ENCODE results near the gene GSG1L. TPM values are rescaled to one million over a fixed set of nuclear protein-coding genes. Genes with fewer than 3 reads are reported as not detected.

Gene GSG1L
- total RNA-seq, 1 experiment from 2014 or later, result not detected

DNA sequence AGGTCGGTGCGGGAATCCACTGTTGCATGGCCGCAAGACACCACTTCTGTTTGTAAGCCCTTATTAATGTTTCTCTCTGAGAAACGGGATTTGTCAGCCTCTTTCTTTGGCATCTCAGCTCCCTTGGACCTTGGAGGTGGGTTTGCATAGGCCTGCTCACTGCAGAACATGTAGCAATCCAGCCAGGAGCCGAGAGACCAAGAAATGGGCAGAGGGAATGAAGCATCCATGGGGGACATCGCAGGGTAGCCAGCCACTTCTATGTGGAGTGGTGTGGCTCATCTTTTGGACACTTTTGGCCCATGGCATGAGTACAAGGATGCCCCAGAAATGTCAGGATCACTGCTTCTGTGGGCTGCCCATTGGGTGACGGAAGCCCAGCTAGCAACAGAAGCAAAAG lies 79.4 kb downstream of the GSG1L start:
- no peak for DNase-seq
- CTCF ChIA-PET, result interaction anchor here (0.6 to 1.2 kb wide), 2 partner anchors 11 to 395 kb away, joined by 4 to 5 read pairs; no protein-coding TSS in a partner anchor
- H3K4me3 Mint-ChIP-seq (ENCODE audit: low read depth, unreplicated experiment), result no peak overlapping the region
- no peaks in the 10 kb centered on the region for H3K36me3 Mint-ChIP-seq (ENCODE audit: insufficient read depth, unreplicated experiment)
- no peaks in the 10 kb centered on the region for H3K4me1 Mint-ChIP-seq (ENCODE audit: low read depth, unreplicated experiment)
- TF ChIP-seq, protein P1, sequence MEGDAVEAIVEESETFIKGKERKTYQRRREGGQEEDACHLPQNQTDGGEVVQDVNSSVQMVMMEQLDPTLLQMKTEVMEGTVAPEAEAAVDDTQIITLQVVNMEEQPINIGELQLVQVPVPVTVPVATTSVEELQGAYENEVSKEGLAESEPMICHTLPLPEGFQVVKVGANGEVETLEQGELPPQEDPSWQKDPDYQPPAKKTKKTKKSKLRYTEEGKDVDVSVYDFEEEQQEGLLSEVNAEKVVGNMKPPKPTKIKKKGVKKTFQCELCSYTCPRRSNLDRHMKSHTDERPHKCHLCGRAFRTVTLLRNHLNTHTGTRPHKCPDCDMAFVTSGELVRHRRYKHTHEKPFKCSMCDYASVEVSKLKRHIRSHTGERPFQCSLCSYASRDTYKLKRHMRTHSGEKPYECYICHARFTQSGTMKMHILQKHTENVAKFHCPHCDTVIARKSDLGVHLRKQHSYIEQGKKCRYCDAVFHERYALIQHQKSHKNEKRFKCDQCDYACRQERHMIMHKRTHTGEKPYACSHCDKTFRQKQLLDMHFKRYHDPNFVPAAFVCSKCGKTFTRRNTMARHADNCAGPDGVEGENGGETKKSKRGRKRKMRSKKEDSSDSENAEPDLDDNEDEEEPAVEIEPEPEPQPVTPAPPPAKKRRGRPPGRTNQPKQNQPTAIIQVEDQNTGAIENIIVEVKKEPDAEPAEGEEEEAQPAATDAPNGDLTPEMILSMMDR (IDR thresholded peaks at IDR 0.05; ENCODE audit: unreplicated experiment), result no peak
- H3K27me3 Mint-ChIP-seq (ENCODE audit: unreplicated experiment), result peaks cover 71% of the 10 kb centered on the region
- no peak overlapping the region for H3K27ac Mint-ChIP-seq (ENCODE audit: unreplicated experiment)
- no TSS peak for BruUV-seq (replicated peaks)
- intact Hi-C loops (cut with micrococcal nuclease; ENCODE audit: unreplicated experiment), result no loop called here
- H3K9me3 Mint-ChIP-seq (ENCODE audit: low read depth, unreplicated experiment), result no peaks in the 10 kb centered on the region

DNA sequence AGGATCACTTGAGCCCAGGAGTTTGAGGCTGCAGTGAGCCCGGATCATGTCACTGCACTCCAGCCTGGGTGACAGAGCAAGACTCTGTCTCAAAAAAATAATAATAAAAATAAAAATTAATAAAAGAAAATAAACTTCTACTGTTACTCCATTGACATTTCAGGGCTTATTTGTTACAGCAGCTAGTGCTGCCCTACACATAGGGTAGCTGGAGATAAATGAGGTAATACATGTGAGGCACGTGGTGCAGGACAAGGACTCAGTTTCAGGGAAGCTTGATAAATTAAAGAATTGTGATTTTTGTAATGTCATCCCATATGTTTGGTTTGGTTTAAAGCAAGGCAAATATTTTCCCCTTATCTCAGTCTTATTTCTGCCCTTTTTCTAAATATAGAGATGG lies 80.3 kb downstream of the GSG1L start:
- TF ChIP-seq, protein P1 (IDR thresholded peaks at IDR 0.05; ENCODE audit: unreplicated experiment), result no peak
- Mint-ChIP-seq H3K27ac (ENCODE audit: unreplicated experiment) (no peak overlapping the region), H3K4me1 (ENCODE audit: low read depth, unreplicated experiment) (no peaks in the 10 kb centered on the region), H3K27me3 (ENCODE audit: unreplicated experiment) (peaks cover 79% of the 10 kb centered on the region), H3K9me3 (ENCODE audit: low read depth, unreplicated experiment) (no peaks in the 10 kb centered on the region), H3K4me3 (ENCODE audit: low read depth, unreplicated experiment) (no peak overlapping the region), H3K36me3 (ENCODE audit: insufficient read depth, unreplicated experiment) (no peaks in the 10 kb centered on the region)
- no TSS peak for BruUV-seq (replicated peaks)
- intact Hi-C loops (cut with micrococcal nuclease; ENCODE audit: unreplicated experiment), result no loop called here
- DNase-seq, result no peak
- CTCF ChIA-PET, result interaction anchor here (0.5 to 0.6 kb wide), 2 partner anchors 11 to 63 kb away, joined by 4 to 5 read pairs; no protein-coding TSS in a partner anchor

DNA sequence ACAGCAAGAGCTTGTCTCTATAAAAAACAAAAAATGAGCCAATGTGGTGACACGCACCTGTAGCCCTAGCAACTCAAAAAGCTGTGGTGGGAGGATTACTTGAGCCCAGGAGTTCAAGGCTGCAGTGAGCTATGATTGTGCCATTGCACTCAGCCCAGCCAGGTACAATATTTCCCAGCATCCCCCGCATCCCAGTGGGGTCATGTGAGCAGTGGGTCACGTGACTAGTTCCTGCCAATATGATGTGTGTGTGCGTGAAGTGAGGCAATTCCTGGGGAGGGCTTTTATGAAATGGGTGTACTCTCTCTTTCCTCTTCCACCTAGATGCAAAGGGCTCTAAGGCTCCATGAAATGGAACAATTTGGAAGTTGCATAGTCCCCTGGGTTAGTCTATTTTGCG lies 81.3 kb downstream of the GSG1L start:
- DNase-seq, result no peak
- Mint-ChIP-seq H3K4me3 (ENCODE audit: low read depth, unreplicated experiment) (no peak overlapping the region), H3K27me3 (ENCODE audit: unreplicated experiment) (peaks cover 83% of the 10 kb centered on the region), H3K27ac (ENCODE audit: unreplicated experiment) (no peak overlapping the region), H3K9me3 (ENCODE audit: low read depth, unreplicated experiment) (no peaks in the 10 kb centered on the region), H3K36me3 (ENCODE audit: insufficient read depth, unreplicated experiment) (no peaks in the 10 kb centered on the region), H3K4me1 (ENCODE audit: low read depth, unreplicated experiment) (no peaks in the 10 kb centered on the region)
- BruUV-seq (replicated peaks), result no TSS peak
- intact Hi-C loops (cut with micrococcal nuclease; ENCODE audit: unreplicated experiment), result no loop called here
- TF ChIP-seq, protein P1 (IDR thresholded peaks at IDR 0.05; ENCODE audit: unreplicated experiment), result no peak
- CTCF ChIA-PET, result no interaction called here

DNA sequence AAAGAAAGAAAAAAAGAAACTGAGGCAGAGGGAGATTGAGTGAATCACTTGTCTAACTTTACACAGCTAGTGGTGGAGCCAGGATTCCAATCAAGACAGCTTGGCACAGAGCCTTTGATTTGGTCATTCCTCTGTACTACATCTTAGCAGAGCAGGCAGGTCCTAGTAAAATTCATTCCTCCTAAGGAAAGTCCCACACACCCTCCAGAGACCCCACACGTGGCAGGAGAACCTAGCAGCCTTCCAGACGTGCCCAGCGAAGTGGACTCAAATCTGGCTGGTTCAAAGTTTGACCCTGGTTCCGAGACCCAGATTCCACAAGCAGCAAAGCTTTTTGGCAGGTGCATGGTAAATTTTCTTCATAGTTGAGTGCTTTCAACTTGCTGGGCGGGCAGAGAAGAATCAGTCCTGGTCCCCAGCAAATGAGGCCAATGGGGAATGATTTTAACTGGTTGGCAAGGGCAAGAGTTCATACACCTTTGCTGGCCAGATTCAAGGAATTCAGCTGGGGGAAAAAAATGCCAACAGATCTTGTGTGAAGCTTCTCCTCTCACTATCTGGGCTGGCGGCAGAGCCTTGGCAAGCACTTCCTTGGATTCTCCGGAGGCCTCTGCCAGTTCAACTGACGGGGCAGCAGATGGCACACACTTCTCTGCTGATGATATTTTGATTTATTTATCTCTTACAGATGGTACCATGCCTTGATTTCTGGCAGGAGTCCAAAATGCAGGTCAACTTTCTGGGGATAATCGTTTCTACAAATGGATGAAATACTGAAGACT lies 82.4 kb downstream of the GSG1L start:
- TF ChIP-seq, protein P1 (IDR thresholded peaks at IDR 0.05; ENCODE audit: unreplicated experiment), result no peak
- CTCF ChIA-PET, result interaction anchor here (0.6 kb wide), 2 partner anchors 101 to 228 kb away, joined by 3 read pairs; no protein-coding TSS in a partner anchor
- Mint-ChIP-seq H3K36me3 (ENCODE audit: insufficient read depth, unreplicated experiment) (no peaks in the 10 kb centered on the region), H3K27ac (ENCODE audit: unreplicated experiment) (no peak overlapping the region), H3K4me1 (ENCODE audit: low read depth, unreplicated experiment) (no peaks in the 10 kb centered on the region), H3K9me3 (ENCODE audit: low read depth, unreplicated experiment) (no peaks in the 10 kb centered on the region), H3K4me3 (ENCODE audit: low read depth, unreplicated experiment) (no peak overlapping the region), H3K27me3 (ENCODE audit: unreplicated experiment) (peaks cover 89% of the 10 kb centered on the region)
- no peak for DNase-seq
- BruUV-seq (replicated peaks), result no TSS peak
- intact Hi-C loops (cut with micrococcal nuclease; ENCODE audit: unreplicated experiment), result no loop called here
